Measurements from ENCODE around the gene STK32B.

STK32B gene

GRCh38 chr4:5370286-5370685 is 319.0 kb downstream of the STK32B start:
- Histone ChIP-seq H3K36me3 (no peaks in the 10 kb centered on the region), H3K4me2 (no peak overlapping the region), H3K9me3 (no peaks in the 10 kb centered on the region; the same call in 1 of the 2 replicates), H3K27ac (no peak overlapping the region), H3K27me3 (no peaks in the 10 kb centered on the region), H4K20me1 (0 out of 2 replicates have a peak, but pooled peaks cover 7% of the 10 kb centered on the region), H3K4me1 (no peaks in the 10 kb centered on the region), H3K9ac (no peak overlapping the region), H3K4me3 (no peak overlapping the region)
- TF ChIP-seq Cebpa-rat (IDR thresholded peaks at IDR 0.05): no peak

- TF ChIP-seq Cebpa-rat (IDR thresholded peaks at IDR 0.05): no peak
- no peaks in the 10 kb centered on the region for H4K20me1 ChIP-seq
- no peak overlapping the region for H3K27ac ChIP-seq
- no peak overlapping the region for H3K4me2 ChIP-seq
- no peaks in the 10 kb centered on the region for H3K36me3 ChIP-seq
- H3K9me3 ChIP-seq: peaks cover under 1% of the 10 kb centered on the region
- no peak overlapping the region for H3K4me3 ChIP-seq
- no peak overlapping the region for H3K9ac ChIP-seq
- no peaks in the 10 kb centered on the region for H3K4me1 ChIP-seq
- no peaks in the 10 kb centered on the region for H3K27me3 ChIP-seq
These were observed 320.3 kb downstream of the STK32B start for GRCh38 chr4:5371415-5372190.

GRCh38 chr4:5372198-5372597 is 320.9 kb downstream of the STK32B start:
- Histone ChIP-seq H3K4me3 (no peak overlapping the region), H3K9ac (no peak overlapping the region), H3K4me1 (no peaks in the 10 kb centered on the region), H3K27ac (no peak overlapping the region), H3K36me3 (no peaks in the 10 kb centered on the region), H3K4me2 (no peak overlapping the region), H3K27me3 (no peaks in the 10 kb centered on the region), H4K20me1 (no peaks in the 10 kb centered on the region), H3K9me3 (peaks cover 7% of the 10 kb centered on the region)
- TF ChIP-seq Cebpa-rat (IDR thresholded peaks at IDR 0.05): no peak

- no peak for TF ChIP-seq Cebpa-rat (IDR thresholded peaks at IDR 0.05)
- no peak overlapping the region for H3K4me3 ChIP-seq
- no peaks in the 10 kb centered on the region for H3K4me1 ChIP-seq
- H3K27ac ChIP-seq: no peak overlapping the region
- no peaks in the 10 kb centered on the region for H4K20me1 ChIP-seq
- H3K4me2 ChIP-seq: no peak overlapping the region
- peaks cover 18% of the 10 kb centered on the region for H3K9me3 ChIP-seq
- H3K36me3 ChIP-seq: no peaks in the 10 kb centered on the region
- no peaks in the 10 kb centered on the region for H3K27me3 ChIP-seq
- no peak overlapping the region for H3K9ac ChIP-seq
These were observed 322.0 kb downstream of the STK32B start for GRCh38 chr4:5373327-5373726.

GRCh38 chr4:5374592-5374991 is 323.3 kb downstream of the STK32B start:
- H4K20me1 ChIP-seq: no peaks in the 10 kb centered on the region
- H3K36me3 ChIP-seq: no peaks in the 10 kb centered on the region
- H3K4me2 ChIP-seq: no peak overlapping the region
- no peaks in the 10 kb centered on the region for H3K4me1 ChIP-seq
- H3K27ac ChIP-seq: no peak overlapping the region
- H3K9ac ChIP-seq: no peak overlapping the region
- no peak overlapping the region for H3K4me3 ChIP-seq
- TF ChIP-seq Cebpa-rat (IDR thresholded peaks at IDR 0.05): no peak
- H3K9me3 ChIP-seq: peaks cover 21% of the 10 kb centered on the region
- H3K27me3 ChIP-seq: no peaks in the 10 kb centered on the region

- H3K27me3 ChIP-seq: no peaks in the 10 kb centered on the region
- no peak overlapping the region for H3K27ac ChIP-seq
- no peak for TF ChIP-seq Cebpa-rat (IDR thresholded peaks at IDR 0.05)
- no peak overlapping the region for H3K4me3 ChIP-seq
- H3K36me3 ChIP-seq: no peaks in the 10 kb centered on the region
- no peaks in the 10 kb centered on the region for H4K20me1 ChIP-seq
- H3K9me3 ChIP-seq: peaks cover 21% of the 10 kb centered on the region
- no peaks in the 10 kb centered on the region for H3K4me1 ChIP-seq
- no peak overlapping the region for H3K9ac ChIP-seq
- no peak overlapping the region for H3K4me2 ChIP-seq
These were observed 323.7 kb downstream of the STK32B start for GRCh38 chr4:5374994-5375393.

- Histone ChIP-seq H3K4me1 (no peaks in the 10 kb centered on the region), H3K27me3 (no peaks in the 10 kb centered on the region), H3K4me2 (no peak overlapping the region), H3K36me3 (no peaks in the 10 kb centered on the region), H3K9me3 (peaks cover 21% of the 10 kb centered on the region), H3K9ac (no peak overlapping the region), H4K20me1 (no peaks in the 10 kb centered on the region), H3K27ac (no peak overlapping the region), H3K4me3 (no peak overlapping the region)
- TF ChIP-seq Cebpa-rat (IDR thresholded peaks at IDR 0.05): no peak
These were observed 324.7 kb downstream of the STK32B start for GRCh38 chr4:5376015-5376414.

GRCh38 chr4:5378002-5378401 is 326.7 kb downstream of the STK32B start:
- Histone ChIP-seq H3K36me3 (no peaks in the 10 kb centered on the region), H3K9ac (no peak overlapping the region), H3K9me3 (peaks cover 21% of the 10 kb centered on the region), H3K4me3 (no peak overlapping the region), H3K27me3 (no peaks in the 10 kb centered on the region), H3K4me2 (no peak overlapping the region), H3K27ac (no peak overlapping the region), H4K20me1 (no peaks in the 10 kb centered on the region), H3K4me1 (no peaks in the 10 kb centered on the region)
- no peak for TF ChIP-seq Cebpa-rat (IDR thresholded peaks at IDR 0.05)

- Histone ChIP-seq H3K9ac (no peak overlapping the region), H3K4me2 (no peak overlapping the region)
These were observed 328.6 kb downstream of the STK32B start for GRCh38 chr4:5379895-5380294.

GRCh38 chr4:5381961-5382441 is 330.7 kb downstream of the STK32B start:
- Histone ChIP-seq H4K20me1 (no peaks in the 10 kb centered on the region), H3K9ac (no peak overlapping the region), H3K27me3 (no peaks in the 10 kb centered on the region), H3K4me2 (no peak overlapping the region), H3K27ac (no peak overlapping the region), H3K4me1 (no peaks in the 10 kb centered on the region), H3K36me3 (no peaks in the 10 kb centered on the region), H3K9me3 (peaks cover 16% of the 10 kb centered on the region), H3K4me3 (no peak overlapping the region)
- TF ChIP-seq Cebpa-rat (IDR thresholded peaks at IDR 0.05): no peak

More at GRCh38 chr4:5379895-5380294, 328.6 kb downstream of the STK32B start:
- Histone ChIP-seq H3K27me3 (no peaks in the 10 kb centered on the region), H3K27ac (no peak overlapping the region), H4K20me1 (no peaks in the 10 kb centered on the region), H3K36me3 (no peaks in the 10 kb centered on the region), H3K4me3 (no peak overlapping the region), H3K9me3 (peaks cover 21% of the 10 kb centered on the region), H3K4me1 (no peaks in the 10 kb centered on the region)
- no peak for TF ChIP-seq Cebpa-rat (IDR thresholded peaks at IDR 0.05)
